Caki2 (cell line): ENCODE results near the gene EFCAB6. TPM values are rescaled to one million over a fixed set of nuclear protein-coding genes. Genes with fewer than 3 reads are reported as not detected.

Source experiments
- DNase-seq: peaks from one replicate; pipeline ENCODE4 v3.0.0-alpha.2; 2015; ENCODE audit warnings: low read depth
- in situ Hi-C: cut with HindIII; loops from 2 replicates; pipeline ENCODE4 v1.10.0; 2016; ENCODE audit warnings: low sequenced_read_pairs, low pct_unique_long_range_greater_than_20kb, mixed read lengths
- total RNA-seq: library from RNA; depleted of rRNA; stranded (reverse); fragments of >200 nt; shearing (Covaris generic); gene quantifications from 2 replicates; pipeline ENCODE4 v1.2.3, GENCODE V29; 2014; ENCODE audit warnings: low replicate concordance

Gene EFCAB6
- total RNA-seq, 1 experiment from 2014 or later = 0.98 TPM

DNA sequence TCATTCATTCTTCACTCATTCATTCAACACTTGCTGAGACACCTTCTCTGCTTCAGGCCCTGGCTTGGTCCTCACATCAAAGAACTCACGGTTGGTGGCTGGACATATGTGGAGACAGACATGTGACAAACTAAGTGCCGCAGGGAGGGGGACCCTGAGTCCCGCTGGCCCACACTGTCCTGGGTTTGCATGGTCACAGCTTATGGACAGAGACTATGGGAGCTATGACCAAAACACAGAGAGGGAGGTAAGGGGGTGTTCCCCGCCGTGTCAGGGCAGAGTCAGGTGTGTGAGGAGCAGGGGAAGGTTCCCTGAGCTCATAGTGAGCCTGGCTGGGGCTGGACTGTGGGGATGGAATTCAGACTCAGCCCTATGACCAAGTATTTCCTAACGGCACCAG is 277.2 kb downstream of the EFCAB6 start:
- no peak for DNase-seq
- in situ Hi-C loops = no loop called here

DNA sequence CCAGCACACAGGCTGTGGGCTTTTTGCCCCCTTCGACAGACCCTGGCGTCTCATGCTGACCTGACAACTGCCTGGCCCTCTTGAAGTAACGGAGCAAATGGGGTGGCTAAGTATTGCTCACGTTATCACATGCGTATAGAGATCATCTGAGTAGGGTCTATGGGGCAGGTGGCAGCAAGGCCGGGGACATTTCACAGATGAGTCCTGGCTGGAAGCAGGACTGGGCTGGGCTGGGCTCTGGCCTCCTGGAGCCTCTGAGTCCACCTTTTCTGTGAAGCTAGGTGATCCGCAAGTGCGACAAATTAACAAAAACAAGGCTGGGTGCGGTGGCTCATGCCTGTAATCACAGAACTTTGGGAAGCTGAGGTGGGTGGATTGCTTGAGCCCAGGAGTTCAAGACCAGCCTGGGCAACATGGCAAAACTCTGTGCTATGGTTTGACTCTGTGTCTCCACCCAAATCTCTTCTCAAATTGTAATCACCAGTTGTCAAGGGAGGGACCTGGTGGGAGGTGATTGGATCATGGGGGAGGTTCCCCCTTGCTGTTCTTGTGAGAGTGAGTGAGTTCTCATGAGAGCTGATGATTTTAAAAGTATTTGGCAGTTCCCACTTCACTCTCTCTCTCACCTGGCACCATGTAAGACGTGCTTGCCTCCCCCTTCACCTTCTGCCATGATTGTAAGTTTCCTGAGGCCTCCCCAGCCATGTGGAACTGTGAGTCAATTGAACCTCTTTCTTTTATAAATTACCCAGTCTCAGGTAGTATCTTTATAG is 278.3 kb downstream of the EFCAB6 start:
- DNase-seq = no peak
- in situ Hi-C loops = no loop called here

DNA sequence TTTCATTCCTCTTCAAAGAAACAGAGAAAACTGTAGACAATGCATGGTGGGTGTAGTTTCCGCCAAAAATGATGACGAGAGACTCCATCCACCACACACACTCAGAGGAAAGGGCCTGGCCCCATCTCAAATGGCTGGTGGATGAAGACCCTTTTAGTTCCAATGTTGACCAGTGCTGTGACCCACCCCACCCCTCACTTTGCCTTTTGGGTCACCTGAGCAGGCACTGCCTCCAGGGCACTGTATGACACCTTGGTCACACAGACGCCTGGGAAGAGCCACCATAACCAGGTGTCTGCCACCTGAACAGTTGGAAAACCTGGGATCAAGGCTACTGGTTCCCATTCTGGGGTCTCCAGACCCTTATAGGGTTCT is 279.0 kb downstream of the EFCAB6 start:
- in situ Hi-C loops = no loop called here
- no peak for DNase-seq

DNA sequence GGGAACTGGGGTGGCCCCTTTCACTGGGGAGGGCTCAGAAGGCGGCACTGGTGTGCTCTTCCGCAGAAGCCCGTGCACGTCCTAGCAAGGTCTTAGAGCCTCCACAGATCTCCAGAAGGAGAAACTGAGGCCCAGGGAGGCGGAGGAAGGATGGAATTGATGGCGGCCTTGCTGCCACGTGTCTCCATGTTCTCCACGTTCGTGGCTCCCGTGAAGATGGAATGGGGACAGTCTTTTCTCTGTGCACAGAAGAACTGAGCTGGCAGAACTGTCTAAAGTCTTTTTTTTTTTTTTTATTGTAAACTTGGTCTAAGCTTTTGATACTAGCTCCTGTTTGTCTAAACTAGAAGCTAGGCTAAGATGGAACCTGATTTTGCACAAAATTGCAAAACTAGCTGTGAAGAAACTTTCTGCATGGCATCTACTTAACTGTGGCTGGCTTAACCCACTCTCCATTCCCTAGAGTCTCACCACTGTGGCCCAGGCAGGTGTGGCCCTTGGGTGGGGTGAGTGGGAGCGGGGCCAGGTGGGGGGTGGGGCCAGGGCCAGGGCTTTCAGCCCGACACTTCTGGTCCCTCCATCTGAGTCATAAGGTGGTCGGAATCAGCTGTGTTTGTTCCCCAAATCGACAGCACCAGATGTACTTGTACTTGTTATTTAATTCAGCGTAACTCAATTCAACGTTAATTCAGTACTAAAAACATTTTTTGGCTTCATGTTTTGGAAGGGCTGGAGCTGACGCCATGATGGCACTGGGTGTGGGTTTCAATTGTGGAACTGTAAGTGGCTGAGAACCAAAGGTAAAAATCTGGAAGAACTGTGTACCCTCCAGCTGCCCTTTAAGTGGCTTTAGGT is 279.6 kb downstream of the EFCAB6 start:
- DNase-seq = no peak
- in situ Hi-C loops = no loop called here

DNA sequence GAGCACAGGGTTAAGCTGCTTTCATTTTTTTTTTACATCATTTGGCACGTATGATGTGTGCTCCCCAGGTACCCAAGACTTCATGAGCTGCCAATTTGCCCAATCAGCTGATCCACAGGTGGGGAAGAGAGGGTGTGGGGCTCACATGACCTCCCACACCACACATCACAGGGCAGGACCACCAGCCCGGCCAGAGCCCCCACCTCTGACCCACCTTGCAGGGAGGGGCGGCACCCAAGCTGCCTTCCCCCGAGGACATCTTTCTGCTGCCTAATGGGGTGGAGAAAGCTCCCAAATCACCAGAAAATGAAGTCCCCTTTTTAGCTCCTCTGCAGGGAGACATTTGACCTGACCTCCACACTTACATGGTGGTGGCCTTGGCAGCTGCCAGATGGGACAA is 280.5 kb downstream of the EFCAB6 start:
- DNase-seq = no peak
- in situ Hi-C loops = no loop called here

DNA sequence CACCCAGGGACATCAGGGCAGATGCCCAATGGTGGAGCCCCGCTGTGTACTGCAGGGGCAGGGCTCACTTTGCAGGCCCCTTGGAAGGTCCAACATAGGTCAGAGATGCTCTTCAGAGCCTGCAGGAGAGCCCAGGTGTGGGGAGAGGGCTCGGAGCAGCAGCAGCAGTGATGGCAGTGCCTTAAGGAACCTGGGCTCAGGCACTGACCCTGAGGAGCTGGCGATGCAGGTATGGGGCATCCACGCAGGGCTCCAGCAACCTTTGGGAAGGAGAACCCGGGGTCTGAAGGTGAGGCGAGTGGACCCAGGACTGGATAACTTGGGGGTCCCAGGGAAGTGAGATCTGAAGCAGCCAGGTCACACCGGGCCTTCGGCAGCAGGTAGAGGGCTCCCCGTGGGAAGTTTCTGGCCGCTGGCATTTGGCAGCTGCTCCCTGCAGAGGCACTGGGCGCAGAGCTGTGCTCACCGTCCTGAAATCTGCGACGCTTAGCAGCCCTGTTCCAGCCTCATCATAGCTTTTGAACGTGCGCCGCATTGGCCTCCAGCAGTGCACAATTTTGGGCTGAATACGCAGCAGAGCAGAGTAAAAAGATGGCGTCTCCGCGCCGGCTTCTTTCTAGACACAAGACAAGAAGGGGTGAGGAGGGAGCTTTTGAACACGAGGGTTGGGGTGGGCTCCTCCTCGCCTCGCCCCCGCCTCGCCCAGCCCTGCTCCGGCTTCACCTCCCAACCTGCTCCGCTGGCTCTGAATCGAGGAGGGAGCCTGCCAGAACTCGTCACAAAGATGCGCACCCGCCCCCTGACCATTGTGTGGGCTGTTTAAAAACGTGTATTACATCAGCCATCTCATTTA is 281.5 kb downstream of the EFCAB6 start:
- no peak for DNase-seq
- in situ Hi-C loops = no loop called here

DNA sequence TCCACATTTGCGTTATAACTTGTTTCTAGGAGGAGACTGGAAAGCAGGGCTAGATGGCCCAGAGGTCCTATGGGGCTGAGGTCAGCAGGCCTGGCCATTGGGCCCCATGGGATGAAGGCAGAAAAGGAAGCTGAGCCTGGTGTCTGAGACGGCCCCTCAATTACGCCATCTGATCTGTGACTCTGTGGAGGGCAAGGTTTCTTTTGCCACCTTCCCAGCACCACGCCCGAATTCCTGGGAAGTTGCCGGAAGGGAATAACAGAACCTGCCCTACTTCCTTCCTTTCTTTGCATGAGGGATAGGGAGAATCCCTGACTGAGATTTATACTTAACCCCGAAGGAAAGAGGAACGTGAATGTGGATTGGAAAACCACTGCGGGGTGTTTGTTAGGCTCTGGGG is 282.2 kb downstream of the EFCAB6 start:
- in situ Hi-C loops = no loop called here
- DNase-seq = no peak

DNA sequence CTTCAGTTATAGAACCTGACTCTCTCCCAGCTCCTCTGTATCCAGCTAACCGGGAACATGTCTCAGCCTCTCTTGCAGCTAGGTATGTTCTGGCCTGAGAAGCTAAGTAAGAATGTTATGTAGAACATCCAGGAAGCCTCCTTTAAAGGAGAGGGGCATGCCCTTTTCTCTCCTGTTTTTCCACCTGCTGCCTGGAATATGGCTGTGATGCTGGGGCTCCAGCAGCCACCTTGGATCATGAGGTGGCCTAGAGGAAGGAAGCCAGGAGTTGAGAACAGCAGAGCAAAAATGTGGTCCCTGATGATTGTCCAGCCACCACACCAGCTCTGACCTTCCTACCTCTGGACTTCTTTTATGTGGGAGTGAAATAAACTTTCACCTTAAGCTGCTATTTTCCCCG is 282.6 kb downstream of the EFCAB6 start:
- DNase-seq = no peak
- in situ Hi-C loops = no loop called here

DNA sequence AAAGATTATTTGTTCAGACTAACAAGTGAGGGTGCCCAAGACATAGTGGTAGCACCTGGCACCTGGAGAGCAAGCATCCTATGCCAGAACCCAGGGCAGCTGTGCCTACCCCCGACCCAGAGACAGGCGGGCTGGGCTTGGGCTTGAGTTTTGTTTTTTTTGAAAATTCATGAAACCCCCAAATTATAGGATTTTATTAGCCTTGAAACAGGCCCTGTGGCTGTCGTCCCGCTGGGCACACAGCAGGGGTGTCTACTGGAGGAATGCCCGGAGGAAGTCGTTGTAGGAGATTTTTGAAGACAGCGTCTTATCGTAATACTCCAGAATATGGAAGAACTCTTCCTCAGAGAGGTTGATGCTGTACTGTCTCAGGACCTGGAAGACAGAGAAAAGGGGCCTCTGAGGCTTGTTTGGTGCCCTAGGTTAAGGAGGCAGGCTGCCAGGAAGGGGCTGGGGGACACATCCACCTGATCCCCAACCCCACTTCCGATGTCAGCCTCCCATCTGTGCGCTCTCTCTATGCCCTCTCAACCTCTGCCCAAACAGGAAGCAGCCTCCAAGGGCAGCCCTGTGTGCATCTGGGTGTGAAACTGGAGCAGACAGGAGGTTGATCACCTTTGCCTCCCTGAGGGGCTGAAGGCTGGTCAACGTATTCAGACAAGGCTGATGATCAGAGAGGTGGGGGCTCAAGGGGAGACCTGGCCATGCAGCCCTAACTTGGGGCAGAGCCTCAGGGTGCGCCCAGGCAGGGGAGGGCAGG is 283.3 kb downstream of the EFCAB6 start:
- in situ Hi-C loops = no loop called here
- DNase-seq = no peak

DNA sequence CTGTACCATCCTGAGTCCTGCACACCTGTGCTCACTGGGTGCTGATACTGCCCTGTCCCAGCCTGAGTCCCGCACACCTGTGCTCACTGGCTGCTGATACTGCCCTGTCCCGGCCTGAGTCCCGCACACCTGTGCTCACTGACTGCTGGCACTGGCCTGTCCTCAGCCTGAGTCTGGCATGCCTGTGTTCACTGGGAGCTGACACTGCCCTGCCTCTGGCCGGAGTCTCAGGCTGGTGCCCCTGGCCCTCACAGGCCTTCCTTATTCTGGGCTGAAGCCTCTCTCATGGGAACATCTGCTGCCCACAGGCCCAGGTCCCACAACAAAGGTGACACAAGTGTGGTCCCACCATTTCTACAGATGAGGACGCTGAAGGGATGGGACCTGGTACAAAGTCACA is 285.2 kb downstream of the EFCAB6 start:
- DNase-seq = no peak
- in situ Hi-C loops = no loop called here

DNA sequence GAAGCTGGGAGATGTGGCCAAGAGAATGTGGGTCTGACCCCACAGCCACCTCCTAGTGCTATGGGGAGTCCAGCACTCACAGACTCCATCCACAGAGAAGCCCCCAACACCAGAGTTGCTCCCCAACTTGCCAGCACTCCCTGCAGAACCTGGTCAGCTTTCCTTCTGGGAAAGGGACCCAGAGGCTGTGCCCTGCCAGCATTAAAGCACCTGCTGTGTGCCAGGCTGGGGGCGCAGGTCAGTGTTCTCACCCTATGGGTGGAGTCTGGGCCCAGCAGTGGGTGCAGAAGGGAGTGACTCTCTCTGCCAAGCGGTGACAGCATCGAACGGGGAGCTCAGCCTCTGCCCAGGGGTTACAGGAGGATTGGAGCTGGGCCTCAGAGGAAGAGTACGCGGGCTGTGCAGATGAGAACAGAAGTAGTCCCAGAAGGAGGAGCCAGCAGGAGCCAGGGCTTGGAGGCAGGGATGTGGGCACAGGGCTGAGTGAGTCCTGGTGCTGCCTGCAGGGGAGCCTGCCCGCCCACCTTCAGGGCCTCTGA is 285.9 kb downstream of the EFCAB6 start:
- no peak for DNase-seq
- in situ Hi-C loops = no loop called here

DNA sequence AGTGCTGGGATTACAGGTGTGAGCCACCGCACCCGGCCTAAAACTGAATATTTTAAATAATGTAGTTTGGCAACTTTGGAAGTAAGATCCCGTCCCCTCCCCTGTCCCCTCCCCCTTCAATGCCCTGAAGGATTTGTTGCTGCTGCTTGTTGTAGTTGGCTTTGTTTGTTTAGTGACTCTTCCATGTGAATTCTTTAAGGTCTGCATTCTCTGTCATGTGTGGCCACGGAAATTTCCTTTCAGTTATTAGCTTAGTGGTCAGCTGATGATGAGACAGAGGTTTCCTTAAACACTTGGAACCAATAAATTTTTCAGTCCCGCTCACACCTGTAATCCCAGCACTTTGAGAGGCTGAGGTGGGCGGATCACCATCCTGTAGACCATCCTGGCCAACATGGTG is 290.4 kb downstream of the EFCAB6 start:
- in situ Hi-C loops = no loop called here
- peak; percentile 67 for DNase-seq

DNA sequence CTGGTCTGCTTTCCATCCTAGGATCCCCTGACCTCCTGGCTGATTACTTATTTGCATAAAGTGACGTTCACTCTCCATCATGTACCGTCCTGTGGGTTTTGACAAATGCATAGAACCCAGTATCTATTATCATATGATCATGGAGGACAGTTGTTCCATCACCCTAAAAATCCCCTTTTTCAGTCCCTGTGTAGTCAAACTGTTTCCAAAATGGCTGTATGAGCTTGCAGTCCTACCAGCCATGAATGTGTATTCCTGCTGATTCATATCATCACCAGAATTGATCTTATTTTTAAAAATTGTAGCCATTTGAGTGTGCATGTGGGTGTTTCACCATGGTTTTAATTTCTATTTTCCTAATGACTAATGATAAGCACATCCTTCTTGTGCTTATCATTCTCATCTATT is 291.5 kb downstream of the EFCAB6 start:
- in situ Hi-C loops = no loop called here
- no peak for DNase-seq

DNA sequence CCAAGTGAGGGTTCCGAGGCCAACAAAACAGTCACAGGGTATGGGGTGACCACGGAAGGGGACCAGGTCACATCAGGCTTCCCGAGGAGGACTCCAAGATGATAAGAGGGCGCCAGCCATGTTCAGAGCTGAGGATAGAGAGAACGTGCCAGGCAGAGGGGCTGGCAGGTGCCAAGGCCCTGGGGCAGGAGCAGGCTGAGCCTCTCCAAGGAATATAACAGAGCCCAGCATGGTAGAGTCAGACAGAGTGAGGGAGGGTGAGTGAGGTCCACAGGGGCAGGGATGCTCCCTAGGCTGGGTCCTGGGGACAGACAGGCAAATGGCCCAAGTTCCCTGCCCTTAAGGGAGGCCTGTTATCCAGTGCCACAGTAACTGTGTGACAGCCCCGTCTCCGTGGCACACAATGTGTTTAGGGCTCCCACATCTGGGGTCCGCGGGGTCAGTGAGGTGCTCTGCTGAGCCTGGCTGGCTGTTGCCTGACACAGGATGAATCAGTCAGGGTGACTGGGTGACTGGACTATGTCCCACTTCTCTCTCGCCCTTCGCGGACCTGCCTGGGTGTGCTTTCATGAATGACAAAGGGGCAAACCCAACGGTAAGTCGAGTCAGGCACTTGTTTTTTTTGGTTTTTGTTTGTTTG is 295.0 kb downstream of the EFCAB6 start:
- no peak for DNase-seq
- in situ Hi-C loops = no loop called here

DNA sequence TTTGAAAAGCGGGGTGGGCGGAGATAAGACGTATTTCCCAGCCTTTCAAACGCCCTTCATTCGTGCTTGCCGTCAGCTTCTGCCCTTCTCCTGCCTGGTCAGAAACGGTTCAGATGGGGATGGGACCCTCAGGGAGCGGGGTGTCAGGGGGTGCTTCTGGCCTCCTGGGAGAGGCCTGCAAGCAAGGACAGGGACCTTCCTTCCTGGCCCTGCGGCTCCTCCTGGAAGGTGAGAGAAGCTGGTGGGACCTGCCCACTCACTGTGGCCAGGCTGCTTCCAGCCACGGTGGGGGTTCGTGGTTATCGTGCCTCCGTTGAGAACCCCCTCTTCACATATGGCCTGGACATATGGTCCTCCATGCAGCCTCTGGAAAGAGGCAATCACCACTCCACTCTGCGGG is 295.7 kb downstream of the EFCAB6 start:
- in situ Hi-C loops = no loop called here
- no peak for DNase-seq

DNA sequence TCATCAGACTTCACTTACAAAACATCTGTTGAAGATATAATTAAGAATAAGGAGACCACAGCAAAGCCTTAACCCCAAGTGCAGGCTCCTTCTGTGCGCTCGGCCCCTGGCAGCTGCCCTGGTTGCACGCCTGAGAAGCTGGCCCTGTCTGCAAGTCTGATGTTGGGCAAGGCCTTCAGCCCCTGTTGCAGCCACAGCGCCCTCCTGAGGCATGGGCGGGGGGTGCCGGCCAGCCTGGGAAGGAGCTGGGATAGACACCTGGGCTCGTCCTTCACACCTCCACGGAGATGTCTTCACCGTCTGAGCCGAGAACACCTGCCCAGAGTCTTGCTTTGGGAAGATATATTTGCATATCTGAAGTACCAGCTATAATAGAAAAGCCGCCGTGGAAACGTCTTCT is 296.2 kb downstream of the EFCAB6 start:
- DNase-seq = no peak
- in situ Hi-C loops = no loop called here

DNA sequence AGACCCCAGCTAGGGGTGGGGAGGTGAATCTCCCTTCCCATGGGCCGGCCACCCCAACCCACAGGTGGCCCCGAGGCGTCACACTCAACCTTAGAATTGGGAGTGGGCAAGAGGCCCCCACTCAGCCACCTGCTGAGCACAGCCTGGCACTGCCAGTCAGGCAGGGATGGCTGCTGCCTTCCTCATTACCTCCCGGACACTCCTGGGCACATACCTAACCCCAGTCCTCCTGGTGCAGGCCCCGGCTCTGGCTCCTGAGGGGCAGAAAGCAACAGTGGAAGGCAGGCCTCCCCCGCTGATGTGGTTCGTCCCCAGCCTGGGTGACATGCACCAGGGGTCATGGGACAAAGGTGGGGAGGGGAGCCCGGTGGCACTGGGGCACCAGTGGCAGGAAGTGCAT is 296.7 kb downstream of the EFCAB6 start:
- in situ Hi-C loops = no loop called here
- no peak for DNase-seq
